ENCODE data around the gene DYNC1LI2.

The DYNC1LI2 gene

DNA sequence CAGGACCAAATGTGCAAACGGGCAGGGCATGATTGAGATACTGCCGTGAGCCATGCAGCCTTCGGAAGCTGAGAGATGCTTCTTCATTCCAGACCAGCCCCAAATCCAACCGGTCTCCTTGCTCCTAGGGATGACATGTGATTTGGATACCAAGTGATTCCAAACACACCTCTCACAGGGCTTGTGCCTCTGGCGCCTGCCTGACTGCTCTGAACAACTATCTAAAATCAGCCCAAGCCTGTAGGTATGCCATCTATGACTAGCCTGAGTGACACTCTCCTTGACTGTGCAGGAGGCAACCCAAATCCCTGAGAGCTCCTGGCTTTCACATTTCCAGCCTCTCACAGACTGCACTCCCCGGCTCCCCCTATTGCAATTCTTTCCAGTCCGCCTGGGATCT is 20.3 kb downstream of the DYNC1LI2 start:
- Histone ChIP-seq H3K79me2 (ENCODE audit: control insufficient read depth, low read length) (no peaks in the 10 kb centered on the region), H3K27me3 (ENCODE audit: control insufficient read depth, low read length) (no peaks in the 10 kb centered on the region), H3K27ac (ENCODE audit: low read depth, low read length) (no peak overlapping the region)

DNA sequence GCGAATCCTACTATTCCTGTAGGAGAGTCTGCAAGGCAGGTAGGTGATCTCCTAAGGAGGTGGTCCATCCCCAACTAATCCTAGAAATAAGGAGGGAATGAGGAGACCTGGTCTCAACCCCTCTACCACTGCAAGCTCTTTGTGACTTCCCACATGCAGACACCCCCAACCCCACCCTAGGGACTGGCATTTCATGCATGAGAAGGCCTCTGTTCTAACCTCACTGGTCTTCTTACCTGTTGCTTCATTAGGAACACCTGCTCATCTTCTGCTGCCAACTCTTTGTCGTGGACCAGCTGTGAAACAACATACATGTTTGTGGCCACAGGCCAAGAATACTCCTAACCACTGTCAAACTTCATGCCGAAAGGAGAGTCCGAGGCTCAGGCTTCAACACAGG is 22.6 kb downstream of the DYNC1LI2 start:
- Histone ChIP-seq H3K9me3 (ENCODE audit: control insufficient read depth, insufficient read depth, low read length) (no peaks in the 10 kb centered on the region), H3F3A (ENCODE audit: control insufficient read depth, insufficient read depth) (no peaks in the 10 kb centered on the region), H3K4me3 (ENCODE audit: low read length) (no peak overlapping the region), H3K4me2 (ENCODE audit: low read length) (no peak overlapping the region), H3K9me2 (replicated peaks; ENCODE audit: control insufficient read depth, low read length) (no peaks in the 10 kb centered on the region), H3K79me2 (ENCODE audit: control insufficient read depth, low read length) (no peaks in the 10 kb centered on the region), H4K20me1 (ENCODE audit: control insufficient read depth, insufficient read depth, low read depth, low read length) (no peaks in the 10 kb centered on the region), H3K4me1 (ENCODE audit: control insufficient read depth, low read length) (no peaks in the 10 kb centered on the region), H3K27ac (ENCODE audit: low read depth, low read length) (no peak overlapping the region), H3K36me3 (ENCODE audit: control insufficient read depth, low read length) (peaks cover 84% of the 10 kb centered on the region), H3K27me3 (ENCODE audit: control insufficient read depth, low read length) (no peaks in the 10 kb centered on the region)
- TF ChIP-seq EZH2phosphoT487 (IDR thresholded peaks at IDR 0.05; ENCODE audit: borderline replicate concordance, low read length) (no peak), CTCF (IDR thresholded peaks at IDR 0.05; ENCODE audit: low read depth, low read length, poor library complexity, severe bottlenecking) (no peak)

More for the DNA sequence above, 20.3 kb downstream of the DYNC1LI2 start:
- no peak for TF ChIP-seq CTCF (IDR thresholded peaks at IDR 0.05; ENCODE audit: low read depth, low read length, poor library complexity, severe bottlenecking)
- TF ChIP-seq EZH2phosphoT487 (IDR thresholded peaks at IDR 0.05; ENCODE audit: borderline replicate concordance, low read length): no peak
- Histone ChIP-seq H3K4me2 (ENCODE audit: low read length) (no peak overlapping the region), H3K36me3 (ENCODE audit: control insufficient read depth, low read length) (peaks cover 85% of the 10 kb centered on the region), H3K9me3 (ENCODE audit: control insufficient read depth, insufficient read depth, low read length) (no peaks in the 10 kb centered on the region), H3K4me3 (ENCODE audit: low read length) (no peak overlapping the region), H3F3A (ENCODE audit: control insufficient read depth, insufficient read depth) (no peaks in the 10 kb centered on the region), H3K9me2 (replicated peaks; ENCODE audit: control insufficient read depth, low read length) (no peaks in the 10 kb centered on the region), H4K20me1 (ENCODE audit: control insufficient read depth, insufficient read depth, low read depth, low read length) (no peaks in the 10 kb centered on the region), H3K4me1 (ENCODE audit: control insufficient read depth, low read length) (no peaks in the 10 kb centered on the region)

DNA sequence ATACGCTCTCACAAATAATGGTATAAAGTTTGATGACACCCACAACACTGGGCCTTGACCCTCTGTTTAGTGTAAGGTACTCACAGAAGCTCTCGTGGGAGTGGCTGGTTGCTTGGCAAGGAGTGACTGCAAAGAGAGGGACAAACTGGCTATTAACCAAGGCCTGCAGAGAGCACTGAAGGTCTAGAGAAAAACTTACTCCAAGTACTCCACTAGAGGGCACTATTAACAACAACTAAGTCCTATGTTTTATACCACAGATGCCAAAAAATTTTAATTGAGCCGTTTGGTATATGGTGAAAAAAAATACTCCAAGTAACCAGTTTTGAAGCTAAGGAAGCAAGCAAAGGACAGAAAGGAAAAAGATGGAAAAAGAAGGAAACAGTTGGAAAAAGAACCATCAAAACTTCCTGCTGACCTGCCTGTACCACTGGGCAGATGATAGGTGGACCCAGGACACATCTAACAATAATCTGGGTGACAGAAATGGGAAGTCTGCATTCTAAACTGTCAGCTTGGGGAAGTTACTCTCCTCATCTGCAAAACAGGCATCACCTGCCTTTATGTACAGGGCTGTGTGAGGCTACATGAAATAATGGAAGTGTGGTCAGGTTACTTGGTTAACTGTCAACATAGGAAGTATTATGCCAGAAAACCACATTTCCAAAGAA is 23.2 kb downstream of the DYNC1LI2 start:
- Histone ChIP-seq H3K27ac (ENCODE audit: low read depth, low read length) (no peak overlapping the region), H3K4me2 (ENCODE audit: low read length) (no peak overlapping the region), H3K36me3 (ENCODE audit: control insufficient read depth, low read length) (peaks cover 84% of the 10 kb centered on the region)

More for the DNA sequence above, 23.2 kb downstream of the DYNC1LI2 start:
- H3F3A ChIP-seq (ENCODE audit: control insufficient read depth, insufficient read depth): no peaks in the 10 kb centered on the region
- no peaks in the 10 kb centered on the region for H3K4me1 ChIP-seq (ENCODE audit: control insufficient read depth, low read length)
- H3K9me3 ChIP-seq (ENCODE audit: control insufficient read depth, insufficient read depth, low read length): no peaks in the 10 kb centered on the region
- no peaks in the 10 kb centered on the region for H4K20me1 ChIP-seq (ENCODE audit: control insufficient read depth, insufficient read depth, low read depth, low read length)
- H3K9me2 ChIP-seq (replicated peaks; ENCODE audit: control insufficient read depth, low read length): no peaks in the 10 kb centered on the region
- H3K4me3 ChIP-seq (ENCODE audit: low read length): no peak overlapping the region
- no peaks in the 10 kb centered on the region for H3K79me2 ChIP-seq (ENCODE audit: control insufficient read depth, low read length)
- TF ChIP-seq CTCF (IDR thresholded peaks at IDR 0.05; ENCODE audit: low read depth, low read length, poor library complexity, severe bottlenecking) (peak; percentile 74), EZH2phosphoT487 (IDR thresholded peaks at IDR 0.05; ENCODE audit: borderline replicate concordance, low read length) (no peak)
- H3K27me3 ChIP-seq (ENCODE audit: control insufficient read depth, low read length): no peaks in the 10 kb centered on the region
